GM12801 (cell line): Measurements from ENCODE around the gene KIF1B.

Source experiments
- TF ChIP-seq, protein P1 (sequence below): IDR thresholded peaks from one replicate; pipeline ENCODE4 v1.5.1; 2011; ENCODE audit warnings: control low read depth; ENCODE audit not compliant: insufficient read length; ENCODE audit errors: extremely low read depth

Gene KIF1B

DNA sequence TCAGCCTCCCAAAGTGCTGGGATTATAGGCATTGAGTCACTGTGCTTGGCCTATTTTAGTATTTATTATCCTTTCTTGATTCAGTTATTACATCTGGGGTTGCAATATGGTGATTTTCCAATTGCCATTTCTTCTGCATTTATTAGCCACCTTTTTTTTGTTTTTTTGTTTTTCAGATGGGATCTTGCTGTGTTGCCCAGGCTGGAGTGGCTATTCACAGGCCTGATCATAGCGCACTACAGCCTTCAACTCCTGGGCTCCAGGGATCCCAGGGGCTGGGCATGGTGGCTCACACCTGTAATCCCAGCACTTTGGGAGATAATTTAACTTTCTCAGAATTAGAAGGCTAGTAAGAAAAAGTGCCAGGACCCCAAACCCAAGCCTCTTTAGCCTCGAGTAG is 106.4 kb downstream of the KIF1B start:
- TF ChIP-seq, protein P1, sequence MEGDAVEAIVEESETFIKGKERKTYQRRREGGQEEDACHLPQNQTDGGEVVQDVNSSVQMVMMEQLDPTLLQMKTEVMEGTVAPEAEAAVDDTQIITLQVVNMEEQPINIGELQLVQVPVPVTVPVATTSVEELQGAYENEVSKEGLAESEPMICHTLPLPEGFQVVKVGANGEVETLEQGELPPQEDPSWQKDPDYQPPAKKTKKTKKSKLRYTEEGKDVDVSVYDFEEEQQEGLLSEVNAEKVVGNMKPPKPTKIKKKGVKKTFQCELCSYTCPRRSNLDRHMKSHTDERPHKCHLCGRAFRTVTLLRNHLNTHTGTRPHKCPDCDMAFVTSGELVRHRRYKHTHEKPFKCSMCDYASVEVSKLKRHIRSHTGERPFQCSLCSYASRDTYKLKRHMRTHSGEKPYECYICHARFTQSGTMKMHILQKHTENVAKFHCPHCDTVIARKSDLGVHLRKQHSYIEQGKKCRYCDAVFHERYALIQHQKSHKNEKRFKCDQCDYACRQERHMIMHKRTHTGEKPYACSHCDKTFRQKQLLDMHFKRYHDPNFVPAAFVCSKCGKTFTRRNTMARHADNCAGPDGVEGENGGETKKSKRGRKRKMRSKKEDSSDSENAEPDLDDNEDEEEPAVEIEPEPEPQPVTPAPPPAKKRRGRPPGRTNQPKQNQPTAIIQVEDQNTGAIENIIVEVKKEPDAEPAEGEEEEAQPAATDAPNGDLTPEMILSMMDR: no peak

DNA sequence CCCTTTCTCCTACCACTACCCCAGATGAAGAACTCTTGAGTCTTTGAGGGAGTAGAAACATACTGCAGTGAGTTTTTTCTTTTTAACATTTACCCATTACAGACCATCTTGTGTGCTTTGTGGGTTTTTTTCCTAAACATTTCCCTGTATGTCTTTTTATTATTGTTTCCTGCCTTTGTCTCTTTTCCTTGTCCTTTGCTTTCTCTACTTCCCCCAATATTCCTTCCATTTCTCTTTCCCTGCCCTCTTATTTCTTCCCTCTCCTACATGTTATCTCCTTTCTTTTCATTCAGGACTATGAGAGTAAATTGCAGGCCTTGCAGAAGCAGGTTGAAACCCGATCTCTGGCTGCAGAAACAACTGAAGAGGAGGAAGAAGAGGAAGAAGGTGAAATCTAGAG is 109.4 kb downstream of the KIF1B start:
- TF ChIP-seq, protein P1: no peak

- TF ChIP-seq, protein P1: no peak
These were observed 110.0 kb downstream of the KIF1B start for GRCh38 chr1:10320336-10320735.

DNA sequence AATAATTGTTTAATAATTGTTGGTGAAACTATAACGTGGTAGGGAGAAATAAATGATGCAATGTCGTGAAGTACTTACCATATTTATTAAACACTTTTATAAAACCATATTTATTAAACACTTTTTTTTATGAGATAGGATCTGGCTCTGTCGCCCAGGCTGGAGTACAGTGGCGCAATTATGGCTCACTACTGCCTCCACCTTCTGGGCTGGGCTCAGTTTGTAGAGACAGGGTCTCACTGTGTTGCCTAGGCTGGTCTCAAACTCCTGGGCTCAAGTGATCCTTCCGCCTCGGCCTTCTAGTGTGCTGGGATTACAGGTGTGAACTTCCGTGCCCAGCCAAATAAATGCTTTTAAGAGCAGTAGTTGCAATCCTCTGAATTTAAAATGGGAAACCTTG is 112.5 kb downstream of the KIF1B start:
- TF ChIP-seq, protein P1: no peak

GRCh38 chr1:10324627-10325026 is 114.3 kb downstream of the KIF1B start:
- TF ChIP-seq, protein P1: no peak

DNA sequence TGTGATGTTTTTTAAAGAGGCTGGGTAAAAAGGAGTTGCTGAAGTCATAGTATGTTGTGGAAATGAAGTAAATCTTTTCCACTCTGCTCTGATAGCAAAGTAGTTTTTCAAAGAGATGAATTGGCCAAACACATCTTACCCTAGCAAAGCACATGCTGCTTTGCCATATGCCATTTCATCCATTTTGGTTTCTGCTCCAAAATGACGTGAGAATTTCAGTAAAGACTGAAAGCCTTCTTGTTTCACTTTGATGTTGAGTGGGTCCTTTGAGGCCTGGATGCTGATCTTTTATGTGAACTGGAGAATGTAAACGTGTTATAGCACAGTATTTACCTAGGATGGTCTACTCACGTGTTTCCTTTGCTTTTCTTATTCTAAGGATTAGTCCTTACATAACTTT is 115.2 kb downstream of the KIF1B start:
- TF ChIP-seq, protein P1: no peak

GRCh38 chr1:10326251-10326650 is 115.9 kb downstream of the KIF1B start:
- TF ChIP-seq, protein P1: no peak
